GM21723 (cell line): ENCODE measurements around the gene WNT11.
"Not testable (repeated sequence)": the region's sequence is repeated elsewhere in the genome, so short reads cannot be mapped to it uniquely, and the experiment has no call there.

Experiments
- ATAC-seq: cut with Tn5 transposase; IDR thresholded peaks from one replicate; pipeline ENCODE4 v1.9.1; 2021; ENCODE audit warnings: mild to moderate bottlenecking, moderate library complexity; ENCODE audit not compliant: unreplicated experiment

The WNT11 gene

GRCh38 chr11:76203937-76204336, 2.4 kb downstream of the WNT11 start:
- no peak for ATAC-seq

GRCh38 chr11:76203131-76203925, 3.0 kb downstream of the WNT11 start:
- no peak for ATAC-seq

- ATAC-seq: no peak
Observed at GRCh38 chr11:76201672-76202412, 4.5 kb downstream of the WNT11 start.

DNA sequence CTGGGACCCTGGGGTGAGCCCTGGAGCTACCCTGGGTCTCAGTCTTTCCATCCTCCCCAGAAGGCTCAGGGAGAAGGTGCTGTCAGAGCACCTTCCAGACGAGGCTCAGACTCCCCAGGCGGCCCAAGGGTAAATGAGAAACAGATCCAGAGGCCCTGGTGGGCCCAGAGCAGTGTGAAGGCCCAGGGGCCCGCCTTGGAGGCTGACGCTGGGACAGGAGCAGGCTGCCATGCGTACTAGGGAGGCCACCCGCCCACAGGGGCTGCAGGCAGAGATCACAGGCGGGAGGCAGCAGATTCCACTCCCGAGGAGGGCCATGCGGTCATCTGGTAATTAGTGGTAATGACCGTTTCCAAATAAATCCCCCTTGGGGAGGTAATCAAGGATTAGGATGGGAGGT, 5.2 kb downstream of the WNT11 start:
- ATAC-seq: no peak

DNA sequence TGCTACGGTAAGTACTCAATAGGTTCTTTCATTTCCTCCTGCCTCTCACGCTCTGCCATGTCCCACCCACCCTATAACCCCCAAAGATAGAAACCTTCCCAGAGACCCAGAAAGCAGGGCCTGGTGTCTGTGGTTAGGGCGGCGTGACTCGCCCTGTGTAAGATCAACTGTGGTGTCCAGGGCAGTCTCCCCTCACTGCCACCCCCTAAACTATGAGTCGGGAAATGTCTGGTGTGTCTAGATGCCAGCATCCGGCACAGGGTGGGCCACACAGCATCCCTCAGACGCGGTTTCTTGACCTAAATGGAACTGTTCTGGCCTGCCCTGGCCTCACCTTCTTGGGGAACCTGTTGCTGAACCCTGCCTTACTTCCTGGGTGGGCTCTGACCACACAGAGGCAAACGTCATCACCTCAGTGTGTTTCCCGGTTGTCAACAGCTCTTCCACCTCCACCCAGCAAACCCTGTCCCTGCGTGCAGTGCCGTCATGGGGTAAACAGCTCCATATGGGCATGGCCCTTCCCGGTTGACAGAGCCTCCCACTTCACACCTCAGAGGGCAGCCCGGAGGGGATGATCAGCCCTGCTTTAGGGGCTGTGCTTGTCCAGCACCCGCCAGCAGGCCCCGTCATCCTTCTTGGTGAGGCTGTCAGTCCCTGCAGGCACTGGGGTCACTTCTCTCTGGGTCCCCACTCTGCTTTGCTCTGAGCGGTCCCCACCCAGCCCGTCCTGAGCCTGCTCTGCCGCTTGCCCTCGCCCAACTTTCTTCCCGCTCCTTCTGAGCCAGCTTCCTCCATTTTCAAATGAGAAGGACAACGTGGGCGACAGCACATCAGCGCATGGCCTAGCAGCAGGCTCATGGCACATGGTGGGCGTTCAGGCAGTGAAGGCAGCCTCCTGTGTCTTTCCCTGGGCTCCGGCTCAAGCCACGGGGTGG, 6.0 kb downstream of the WNT11 start:
- ATAC-seq: no peak

GRCh38 chr11:76198691-76199090, 7.6 kb downstream of the WNT11 start:
- ATAC-seq: not testable (repeated sequence)

DNA sequence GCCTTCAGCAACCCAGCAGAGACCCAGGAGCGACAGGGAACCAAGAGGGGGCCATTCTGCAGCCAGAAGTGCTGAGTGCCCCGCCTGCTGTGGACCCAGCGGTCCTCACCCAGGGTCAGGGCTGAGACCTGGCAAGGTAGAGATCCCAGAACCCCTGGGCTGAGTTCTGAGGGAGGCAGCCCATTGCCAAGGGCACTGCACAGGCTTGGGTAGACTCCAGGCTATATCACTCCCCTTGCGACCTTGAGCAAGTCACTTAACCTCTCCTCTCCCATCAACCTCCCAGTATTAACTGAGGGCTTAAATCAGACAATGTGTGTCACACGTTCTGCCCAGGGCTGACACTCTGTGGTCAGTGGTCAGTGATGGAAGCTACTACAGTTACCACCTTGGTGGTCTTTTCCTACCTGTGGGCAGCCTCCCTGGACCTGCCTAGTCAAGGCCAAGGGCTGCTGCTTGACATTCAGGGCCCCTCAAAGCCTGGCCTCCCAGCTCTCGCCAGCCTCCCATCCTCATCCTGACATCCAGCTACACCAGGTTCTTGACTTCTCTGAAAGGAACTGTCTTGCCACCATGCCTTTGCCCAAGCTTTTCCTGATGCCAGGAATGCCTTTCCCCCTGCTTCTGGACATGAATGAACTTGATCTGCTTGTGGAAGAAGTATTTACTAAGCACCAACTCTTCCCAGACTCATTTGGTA, 8.2 kb downstream of the WNT11 start:
- ATAC-seq: no peak

DNA sequence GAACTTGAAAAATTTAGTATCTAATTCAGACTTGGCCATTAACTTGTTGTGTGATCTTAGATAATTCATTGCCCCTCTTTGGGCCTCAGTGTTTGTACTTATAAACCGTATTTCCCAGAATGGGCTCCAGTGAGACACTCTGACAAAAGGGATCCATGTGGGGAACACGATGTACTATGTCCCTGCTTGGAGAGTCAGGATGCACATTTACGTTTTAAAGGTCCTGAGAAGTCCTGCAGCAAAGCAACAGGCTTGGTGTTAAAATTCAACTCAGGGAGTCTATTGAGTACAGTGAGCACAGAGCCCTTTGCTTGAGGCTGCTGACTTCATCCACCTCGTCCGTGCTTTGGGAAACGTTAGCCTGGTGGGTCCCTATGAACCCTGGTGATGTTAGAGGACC, 9.0 kb downstream of the WNT11 start:
- no peak for ATAC-seq

DNA sequence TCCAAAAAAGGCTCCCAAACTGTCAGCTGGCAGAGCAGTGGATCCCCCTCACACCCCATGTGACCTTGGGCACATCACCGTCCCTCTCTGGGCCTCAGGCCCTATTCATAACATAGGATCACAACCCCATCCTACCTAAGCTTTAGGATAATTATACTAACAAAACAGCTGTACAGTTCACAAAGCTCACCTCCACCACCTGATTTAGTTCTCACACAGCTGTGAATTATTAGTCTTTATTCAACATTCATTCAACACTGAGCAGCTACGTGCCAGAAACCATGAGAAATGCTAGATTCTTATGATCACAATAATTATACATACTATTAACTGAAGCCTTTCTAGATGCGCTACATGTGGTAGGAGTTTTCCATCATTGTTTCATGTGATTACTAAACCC, 9.5 kb downstream of the WNT11 start:
- ATAC-seq: no peak

DNA sequence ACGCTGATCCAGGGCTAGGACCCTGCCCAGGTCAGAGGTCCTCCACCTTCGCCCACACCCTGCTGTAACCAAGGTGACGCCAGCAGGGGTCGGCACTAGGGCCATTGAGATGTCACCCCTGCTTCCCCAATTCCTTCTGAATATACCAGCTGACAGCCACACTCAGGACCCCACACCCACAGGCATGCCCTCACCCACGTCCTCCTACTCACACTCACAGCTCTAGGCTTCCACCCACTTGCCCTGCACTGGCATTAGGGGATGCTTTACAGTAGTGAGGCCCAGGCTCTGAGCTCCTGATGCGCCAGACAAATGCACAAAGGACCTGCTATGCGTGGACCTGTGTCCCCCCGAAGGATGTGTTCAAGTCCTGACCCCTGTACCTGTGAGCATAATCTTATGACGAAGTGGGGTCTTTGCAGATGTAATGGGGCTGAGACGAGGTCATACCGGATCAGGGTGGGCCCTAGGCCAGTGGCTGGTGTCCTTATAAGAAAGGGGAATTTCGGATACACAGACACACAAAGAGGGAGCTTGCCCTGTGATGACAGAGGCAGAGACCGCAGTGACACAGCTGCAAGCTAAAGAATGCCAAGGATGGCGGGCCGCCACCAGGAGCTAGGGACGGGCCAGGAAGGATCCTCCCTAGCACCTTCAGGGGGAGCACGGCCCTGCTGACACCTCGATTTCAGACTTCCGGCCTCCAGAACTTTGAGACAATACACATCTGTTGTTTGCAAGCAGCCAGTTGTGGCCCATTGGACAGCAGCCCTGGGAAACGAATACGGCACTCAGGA, 11.2 kb downstream of the WNT11 start:
- ATAC-seq: no peak

GRCh38 chr11:76193219-76193618, 13.1 kb downstream of the WNT11 start:
- no peak for ATAC-seq

DNA sequence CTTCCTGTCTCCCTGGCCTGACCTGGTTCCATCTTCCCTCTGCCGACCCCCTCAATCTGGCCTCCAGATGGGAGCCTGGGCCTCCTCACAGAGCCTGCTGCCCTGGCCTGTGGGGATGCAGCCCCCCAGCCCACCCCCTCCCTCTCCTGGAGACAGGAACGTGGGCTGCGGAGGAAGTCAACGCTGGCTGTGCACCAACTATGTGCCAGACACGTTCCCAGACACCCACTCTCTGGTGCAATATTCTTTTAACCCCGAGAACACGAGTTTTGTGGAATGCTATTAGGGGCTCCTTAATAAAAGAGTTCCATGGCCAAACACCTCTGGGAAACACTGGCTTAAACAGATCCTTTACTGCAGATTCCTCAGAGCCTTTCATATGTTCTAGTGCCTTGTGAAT, 15.9 kb downstream of the WNT11 start:
- ATAC-seq: no peak

DNA sequence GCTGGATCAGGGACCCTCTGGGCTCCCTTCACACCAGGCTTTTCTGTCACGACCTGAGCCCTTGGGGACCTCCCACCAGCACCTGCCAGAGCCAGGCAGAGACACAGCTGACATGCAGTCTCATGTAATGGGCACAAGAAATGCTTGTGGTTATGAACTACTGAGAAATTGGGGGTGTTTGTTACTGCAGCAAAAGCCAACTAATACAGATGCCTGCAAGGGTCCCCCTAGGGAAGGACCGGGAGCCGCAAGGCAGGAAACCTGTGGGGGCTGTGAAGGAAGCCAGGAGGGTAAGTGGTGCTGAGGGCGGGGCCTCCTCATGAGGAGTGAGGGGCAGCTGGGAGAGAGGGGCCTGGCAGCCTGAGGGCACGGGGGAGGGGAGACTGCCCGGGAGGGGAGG, 16.6 kb downstream of the WNT11 start:
- ATAC-seq: no peak

GRCh38 chr11:76188873-76189272, 17.4 kb downstream of the WNT11 start:
- ATAC-seq: no peak

DNA sequence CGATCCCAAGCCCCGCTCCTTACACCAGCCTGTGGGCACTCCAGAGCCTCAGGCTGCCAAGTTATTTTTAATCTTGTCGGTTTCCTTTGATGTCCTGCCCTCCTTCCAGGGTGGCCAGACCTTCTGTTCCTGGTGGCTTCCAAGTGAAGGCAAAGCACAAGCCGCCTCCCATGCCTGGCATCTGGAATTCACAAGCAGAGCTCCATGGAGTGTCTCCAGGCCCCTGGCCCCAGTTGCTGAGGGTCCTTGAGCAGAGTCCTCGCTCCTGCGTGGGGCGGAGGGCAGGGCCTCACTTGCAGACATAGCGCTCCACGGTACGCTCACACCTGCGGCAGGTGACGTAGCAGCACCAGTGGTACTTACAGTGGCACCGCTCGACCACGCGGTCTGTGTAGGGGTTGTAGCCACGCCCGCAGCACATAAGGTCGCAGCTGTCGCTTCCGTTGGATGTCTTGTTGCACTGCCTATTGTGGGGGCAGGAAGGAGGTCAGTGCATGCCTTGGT, 19.5 kb downstream of the WNT11 start:
- no peak for ATAC-seq

DNA sequence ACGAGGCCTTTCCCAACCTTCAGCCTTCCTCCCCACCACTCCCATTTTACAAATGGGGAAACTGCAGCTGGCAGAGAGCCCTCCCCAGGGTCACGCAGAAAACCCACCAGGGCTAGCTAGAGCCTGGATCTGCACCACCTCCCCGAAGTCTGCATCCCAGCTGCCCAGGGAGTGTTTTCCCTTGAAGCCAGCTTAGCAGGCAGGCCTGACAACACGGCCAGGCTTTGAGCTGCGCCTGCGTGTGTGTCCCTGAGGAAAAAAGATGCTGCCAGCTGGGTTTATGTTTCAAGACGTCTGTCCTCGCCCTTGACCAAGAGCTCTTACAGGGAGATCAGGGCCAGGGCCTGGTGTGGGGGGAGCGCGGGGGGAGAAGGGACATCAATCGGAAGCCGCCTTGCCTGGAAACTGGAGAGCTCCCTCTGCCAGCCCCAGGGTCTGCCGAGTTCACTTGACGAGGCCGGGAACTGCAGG, 20.3 kb downstream of the WNT11 start:
- ATAC-seq: no peak

GRCh38 chr11:76185511-76185910, 20.8 kb downstream of the WNT11 start:
- ATAC-seq: no peak

- no peak for ATAC-seq
Observed at GRCh38 chr11:76184551-76184993, 21.7 kb downstream of the WNT11 start.

GRCh38 chr11:76181371-76181770, 24.9 kb downstream of the WNT11 start:
- no peak for ATAC-seq
